ENCODE data around the gene FAM131A.

Gene FAM131A

GRCh38 chr3:184337399-184337714 is at the start of gene FAM131A:
FAM131A (plus strand) TSS chr3:184337600; CDS start chr3:184337631, 31 bp downstream.
- no peak for DNase-seq

GRCh38 chr3:184289426-184289938 is 47.9 kb upstream of the FAM131A start:
- DNase-seq, result peak; percentile 65

GRCh38 chr3:184290331-184290730 is 47.1 kb upstream of the FAM131A start:
- DNase-seq, result no peak

DNA sequence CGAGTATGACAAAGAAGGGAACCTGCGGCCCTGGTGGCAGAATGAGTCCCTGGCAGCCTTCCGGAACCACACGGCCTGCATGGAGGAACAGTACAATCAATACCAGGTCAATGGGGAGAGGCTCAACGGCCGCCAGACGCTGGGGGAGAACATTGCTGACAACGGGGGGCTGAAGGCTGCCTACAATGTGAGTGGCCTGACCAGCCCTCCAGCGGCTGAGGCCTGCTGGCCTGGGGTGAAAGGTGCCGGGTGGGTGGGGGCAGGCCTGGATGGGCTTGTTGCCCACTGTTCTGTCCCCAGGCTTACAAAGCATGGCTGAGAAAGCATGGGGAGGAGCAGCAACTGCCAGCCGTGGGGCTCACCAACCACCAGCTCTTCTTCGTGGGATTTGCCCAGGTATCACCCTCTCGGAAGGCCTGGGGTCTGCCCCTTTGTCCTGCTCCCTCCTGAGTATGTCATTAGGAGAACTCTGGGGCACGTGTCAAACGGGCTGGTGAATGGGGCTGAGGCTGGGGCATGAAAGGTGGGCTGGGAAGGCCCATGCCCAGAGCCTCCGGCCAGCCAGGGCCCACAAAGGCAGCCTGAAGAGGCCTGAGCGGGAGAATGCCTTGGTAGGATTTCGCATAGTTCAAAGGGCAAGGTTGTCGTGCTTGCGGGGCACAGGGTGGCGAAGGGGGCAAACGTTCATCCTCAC is 46.2 kb upstream of the FAM131A start:
- DNase-seq, result no peak

DNA sequence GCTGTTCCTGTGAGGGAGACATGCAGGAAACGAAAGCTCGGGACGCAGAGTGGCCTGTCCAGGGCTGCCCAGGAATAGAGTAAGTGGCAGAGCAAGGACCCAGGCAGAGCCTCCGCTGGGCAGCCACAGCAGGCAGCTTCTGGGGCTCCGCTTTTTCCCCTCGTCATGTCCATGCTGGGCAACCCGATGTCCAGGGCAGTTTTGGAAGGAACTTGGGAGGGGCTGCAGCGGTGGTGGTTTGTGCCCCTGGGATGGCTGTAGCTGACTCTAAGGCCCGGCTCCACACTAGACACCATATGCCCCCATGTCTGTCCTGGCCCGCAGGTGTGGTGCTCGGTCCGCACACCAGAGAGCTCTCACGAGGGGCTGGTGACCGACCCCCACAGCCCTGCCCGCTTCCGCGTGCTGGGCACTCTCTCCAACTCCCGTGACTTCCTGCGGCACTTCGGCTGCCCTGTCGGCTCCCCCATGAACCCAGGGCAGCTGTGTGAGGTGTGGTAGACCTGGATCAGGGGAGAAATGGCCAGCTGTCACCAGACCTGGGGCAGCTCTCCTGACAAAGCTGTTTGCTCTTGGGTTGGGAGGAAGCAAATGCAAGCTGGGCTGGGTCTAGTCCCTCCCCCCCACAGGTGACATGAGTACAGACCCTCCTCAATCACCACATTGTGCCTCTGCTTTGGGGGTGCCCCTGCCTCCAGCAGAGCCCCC is 45.5 kb upstream of the FAM131A start:
- no peak for DNase-seq

DNA sequence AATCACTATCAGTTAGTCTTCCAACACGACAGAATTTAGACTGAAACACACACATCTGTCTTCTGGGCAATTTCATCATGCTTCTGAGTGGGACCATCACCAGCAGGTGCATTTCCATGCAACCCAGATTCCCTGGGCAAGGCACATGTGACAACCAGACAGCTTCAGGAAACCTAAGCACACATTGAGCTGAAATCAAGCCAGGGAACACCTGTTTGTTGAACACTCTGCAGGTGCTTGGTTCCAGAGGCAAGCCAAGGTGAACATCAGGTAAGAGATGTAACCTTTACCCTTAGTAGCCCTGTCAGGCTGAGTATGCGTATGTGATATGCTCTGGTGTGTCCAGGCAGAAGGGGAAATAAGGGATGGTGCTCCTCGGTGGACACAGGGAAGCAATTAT is 41.6 kb upstream of the FAM131A start:
- DNase-seq, result peak; percentile 17

DNA sequence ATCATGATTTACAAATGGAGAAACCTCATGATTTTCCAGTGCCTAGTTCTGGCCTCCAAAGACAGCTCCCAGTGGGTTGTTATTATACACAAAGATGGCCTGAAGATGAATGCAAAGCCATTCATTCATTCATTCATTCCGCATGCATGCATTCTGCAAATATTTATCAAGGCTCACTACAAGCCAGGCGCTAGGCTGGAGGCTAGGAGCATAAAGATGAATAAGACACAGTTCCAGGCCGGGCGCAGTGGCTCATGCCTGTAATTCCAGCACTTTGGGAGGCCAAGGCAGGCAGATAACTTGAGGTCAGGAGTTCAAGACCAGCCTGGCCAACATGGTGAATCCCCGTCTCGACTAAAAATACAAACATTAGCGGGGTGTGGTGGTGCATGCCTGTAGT is 40.8 kb upstream of the FAM131A start:
- no peak for DNase-seq

- peak; percentile 91 for DNase-seq
These were observed 38.5 kb upstream of the FAM131A start, which contains the start of gene PSMD2 for GRCh38 chr3:184298759-184299487. PSMD2 (plus strand) TSS chr3:184299241; CDS start chr3:184299267, 26 bp downstream.

- no peak for DNase-seq
These were observed 37.7 kb upstream of the FAM131A start for GRCh38 chr3:184299488-184300377.

DNA sequence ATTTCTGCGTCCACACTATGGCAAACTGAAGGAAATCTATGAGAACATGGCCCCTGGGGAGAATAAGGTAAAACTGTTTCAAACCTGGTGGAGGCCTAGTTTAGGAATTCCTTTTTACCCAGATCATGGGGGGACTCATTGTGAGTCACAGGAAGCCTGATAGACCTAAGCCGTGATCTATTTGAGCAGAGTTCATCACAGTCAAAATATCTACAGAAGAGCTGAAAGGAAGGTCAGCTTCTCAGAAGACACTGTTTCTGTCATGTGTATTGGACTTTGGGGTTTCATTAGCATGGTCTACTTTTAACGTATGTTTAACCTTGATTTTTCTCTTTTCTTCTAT is 37.1 kb upstream of the FAM131A start:
- no peak for DNase-seq

DNA sequence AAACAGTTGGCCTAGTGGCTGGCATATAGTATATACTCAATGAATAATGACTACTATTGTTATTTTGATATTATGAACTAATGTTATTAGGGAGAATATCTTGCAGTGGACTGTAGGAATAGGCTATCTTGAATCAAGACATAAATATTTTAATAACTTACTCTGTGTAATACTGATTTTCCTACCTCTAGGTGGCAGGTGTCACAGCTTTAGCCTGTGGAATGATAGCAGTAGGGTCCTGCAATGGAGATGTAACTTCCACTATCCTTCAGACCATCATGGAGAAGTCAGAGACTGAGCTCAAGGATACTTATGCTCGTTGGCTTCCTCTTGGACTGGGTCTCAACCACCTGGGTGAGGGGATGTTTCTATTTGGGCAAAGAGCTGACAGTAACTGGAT is 31.8 kb upstream of the FAM131A start:
- peak; percentile 12 for DNase-seq

- DNase-seq, result no peak
These were observed 30.9 kb upstream of the FAM131A start for GRCh38 chr3:184306341-184306972.

- DNase-seq, result no peak
These were observed 29.5 kb upstream of the FAM131A start for GRCh38 chr3:184307915-184308314.

DNA sequence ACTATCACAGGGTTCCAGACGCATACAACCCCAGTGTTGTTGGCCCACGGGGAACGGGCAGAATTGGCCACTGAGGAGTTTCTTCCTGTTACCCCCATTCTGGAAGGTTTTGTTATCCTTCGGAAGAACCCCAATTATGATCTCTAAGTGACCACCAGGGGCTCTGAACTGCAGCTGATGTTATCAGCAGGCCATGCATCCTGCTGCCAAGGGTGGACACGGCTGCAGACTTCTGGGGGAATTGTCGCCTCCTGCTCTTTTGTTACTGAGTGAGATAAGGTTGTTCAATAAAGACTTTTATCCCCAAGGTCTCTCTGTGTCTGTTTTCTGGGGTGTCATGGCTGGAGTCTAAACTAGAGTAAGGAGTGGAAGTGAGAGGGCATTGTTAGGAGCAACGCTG is 28.7 kb upstream of the FAM131A start:
- DNase-seq, result no peak

GRCh38 chr3:184311633-184312032 is 25.8 kb upstream of the FAM131A start:
- no peak for DNase-seq

DNA sequence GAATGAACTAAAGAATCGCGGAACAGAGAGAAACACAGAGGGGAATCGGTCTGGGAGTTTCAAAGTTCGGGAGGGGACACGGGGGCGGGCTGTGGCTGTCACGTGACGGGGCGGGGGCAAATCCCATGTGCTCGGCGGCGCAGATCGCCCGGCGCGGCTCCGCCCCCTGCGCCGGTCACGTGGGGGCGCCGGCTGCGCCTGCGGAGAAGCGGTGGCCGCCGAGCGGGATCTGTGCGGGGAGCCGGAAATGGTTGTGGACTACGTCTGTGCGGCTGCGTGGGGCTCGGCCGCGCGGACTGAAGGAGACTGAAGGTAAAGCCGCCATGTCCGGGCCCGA is 23.1 kb upstream of the FAM131A start, which contains the start of gene EIF4G1:
TSS of gene EIF4G1 (plus strand) at position 244 of the 337 bp plus-strand sequence. CDS start 1,191 bp downstream, outside the sequence.
- DNase-seq, result peak; percentile 87

GRCh38 chr3:184314700-184315542 is 22.5 kb upstream of the FAM131A start:
- peak; percentile 33 for DNase-seq

DNA sequence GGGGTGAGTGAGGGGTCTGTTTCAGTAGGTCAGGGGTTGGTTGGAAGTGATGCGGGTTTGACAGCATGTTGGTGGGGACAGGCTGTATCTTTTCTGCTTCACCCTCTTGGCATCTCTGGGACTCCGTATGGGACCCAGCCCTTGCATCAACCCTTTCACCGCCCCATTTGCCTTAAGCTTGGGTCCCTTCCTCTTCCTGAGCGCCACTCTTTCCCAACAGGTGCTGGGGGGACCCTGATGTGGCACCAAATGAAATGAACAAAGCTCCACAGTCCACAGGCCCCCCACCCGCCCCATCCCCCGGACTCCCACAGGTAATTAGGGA is 21.9 kb upstream of the FAM131A start:
- no peak for DNase-seq

DNA sequence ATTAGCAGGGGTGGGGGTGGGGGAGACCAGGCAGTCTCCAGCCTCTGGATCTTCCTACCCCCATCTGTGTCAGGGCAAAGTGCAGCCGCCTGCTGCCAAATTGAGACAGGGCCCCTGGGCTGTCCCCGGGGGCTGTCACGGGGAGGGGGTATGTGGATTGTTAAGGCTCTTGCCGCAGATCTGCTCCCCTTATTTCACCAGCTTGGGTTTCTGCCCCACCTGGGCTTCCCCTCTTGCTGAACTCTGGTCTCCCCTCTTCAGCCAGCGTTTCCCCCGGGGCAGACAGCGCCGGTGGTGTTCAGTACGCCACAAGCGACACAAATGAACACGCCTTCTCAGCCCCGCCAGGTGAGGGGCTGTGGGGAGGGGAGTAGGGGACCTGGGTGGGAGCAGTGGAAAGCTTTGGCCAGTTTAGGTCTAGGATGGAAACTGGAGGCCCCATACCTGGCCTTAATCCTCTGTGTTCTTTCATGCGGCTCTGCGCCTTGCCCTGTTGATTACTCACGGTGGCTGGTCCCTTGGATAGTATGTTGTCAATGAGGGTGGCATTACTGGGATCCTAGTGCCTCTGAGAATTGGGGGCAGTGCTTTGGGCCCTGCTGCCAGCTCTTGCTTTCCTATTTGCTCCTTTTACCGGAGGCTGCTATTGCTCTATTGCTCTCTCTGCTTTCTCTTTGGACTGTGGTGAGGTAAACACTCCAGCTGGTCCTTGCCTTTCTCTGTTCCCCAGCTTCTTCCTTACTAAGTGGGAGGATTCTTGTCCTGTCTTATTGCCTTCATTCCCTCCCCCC is 21.3 kb upstream of the FAM131A start:
- no peak for DNase-seq

- no peak for DNase-seq
These were observed 20.6 kb upstream of the FAM131A start for GRCh38 chr3:184316792-184317191.

DNA sequence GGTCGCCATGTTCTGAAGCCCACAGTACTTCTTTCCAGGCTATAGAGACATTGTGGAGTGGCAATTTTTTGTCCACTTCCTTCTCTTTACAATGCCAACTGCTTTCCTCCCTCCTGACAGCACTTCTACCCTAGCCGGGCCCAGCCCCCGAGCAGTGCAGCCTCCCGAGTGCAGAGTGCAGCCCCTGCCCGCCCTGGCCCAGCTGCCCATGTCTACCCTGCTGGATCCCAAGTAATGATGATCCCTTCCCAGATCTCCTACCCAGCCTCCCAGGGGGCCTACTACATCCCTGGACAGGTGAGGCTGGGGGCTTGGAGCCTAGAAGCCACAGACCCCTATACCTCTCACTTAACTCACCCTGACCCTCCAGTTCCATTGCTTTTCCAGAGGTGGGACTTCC is 20.2 kb upstream of the FAM131A start:
- DNase-seq, result no peak

All from NCI-H510A treated with DMSO at 0.1 percent for 48 hours (cell line).